ENCODE data around the gene RAB28. TPM values are rescaled to one million over a fixed set of nuclear protein-coding genes. Genes with fewer than 3 reads are reported as not detected.

RAB28 gene
- total and polyA plus RNA-seq, 2 of the 8 experiments (the other 6 are each of a cell fraction or from before 2014, with no cell fraction given), result 16.0 to 18.7 TPM

DNA sequence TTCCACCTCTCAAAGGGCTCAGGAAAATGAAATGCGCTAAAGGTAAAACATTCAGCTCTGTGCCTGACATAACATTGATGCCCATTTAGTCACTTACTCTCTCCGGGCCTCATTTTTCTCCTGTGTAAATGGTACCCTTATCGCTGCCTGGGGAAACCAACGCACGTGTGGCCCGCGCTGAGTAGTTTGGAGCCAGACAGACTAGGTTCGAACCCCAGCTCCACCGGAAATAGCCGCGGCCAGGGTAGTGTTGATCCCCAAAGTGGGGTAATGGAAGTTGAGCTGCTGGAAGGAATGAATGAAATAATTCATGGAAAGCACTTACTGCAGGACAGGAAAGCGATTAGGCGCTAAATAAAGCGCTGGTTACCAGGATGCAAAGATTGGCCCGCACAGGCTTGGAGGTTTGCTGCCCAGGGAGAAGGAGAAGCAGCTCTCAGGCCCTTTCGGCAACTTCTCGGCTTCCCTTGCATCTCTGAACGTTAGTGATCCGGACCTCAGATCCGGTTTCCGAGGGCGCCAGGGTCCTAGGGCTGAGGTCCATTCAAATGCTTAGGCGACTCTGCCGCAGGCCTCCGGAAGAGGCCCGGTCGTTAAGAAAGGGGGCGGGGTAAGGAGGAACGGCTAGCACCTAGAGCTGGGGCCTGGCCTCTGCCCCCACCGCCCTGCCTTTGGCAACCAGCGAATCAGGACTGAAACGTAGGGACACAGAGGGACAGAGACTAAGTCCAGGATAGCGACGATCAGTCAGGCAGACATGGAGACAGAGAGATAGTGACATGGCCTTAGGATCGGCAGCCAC, 46.9 kb upstream of the RAB28 start:
- Histone ChIP-seq H4K91ac (replicated peaks; ENCODE audit: insufficient read length, low read length) (no peak overlapping the region), H3K4me2 (ENCODE audit: insufficient read depth in 1 of 2, low read depth in 2 of 2, low read length in 2 of 2) (peak overlapping the region; percentile 68 to 78)
- 4% methylated on average over 35 of the region's 35 CpGs; no CpG with 5 or more reads in 1 of the 2 experiments for WGBS, 2 experiments (ENCODE audit: extremely low coverage in 1 of 2, insufficient coverage in 1 of 2, insufficient read length in 1 of 2, insufficient replicate concordance in 2 of 2, low coverage in 1 of 2, low lambda C conversion rate in 2 of 2, missing lambda C conversion rate in 1 of 2)
- TF ChIP-seq TAF1 (IDR thresholded peaks at IDR 0.05; ENCODE audit: low read depth, low read length), result no peak
- peak; percentile 80; the same call in 1 of the 2 replicates for TF ChIP-seq SUZ12 (IDR thresholded peaks at IDR 0.05; ENCODE audit: low read length)
- TF ChIP-seq, protein P1, sequence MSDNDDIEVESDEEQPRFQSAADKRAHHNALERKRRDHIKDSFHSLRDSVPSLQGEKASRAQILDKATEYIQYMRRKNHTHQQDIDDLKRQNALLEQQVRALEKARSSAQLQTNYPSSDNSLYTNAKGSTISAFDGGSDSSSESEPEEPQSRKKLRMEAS (IDR thresholded peaks at IDR 0.05), result peak; percentile 63
- TF ChIP-seq KDM5A (IDR thresholded peaks at IDR 0.05; ENCODE audit: low read length), result no peak
- peak; percentile 82 for TF ChIP-seq EZH2 (IDR thresholded peaks at IDR 0.05; ENCODE audit: low read depth, low read length, severe bottlenecking)
- TF ChIP-seq ASH2L (IDR thresholded peaks at IDR 0.05; ENCODE audit: low read length), result peak; percentile 49
- TF ChIP-seq RNF2 (IDR thresholded peaks at IDR 0.05; ENCODE audit: borderline replicate concordance, low read depth, low read length, missing control alignments, poor library complexity, severe bottlenecking), result peak; percentile 86
- no peak for TF ChIP-seq CBX8 (IDR thresholded peaks at IDR 0.05; ENCODE audit: borderline replicate concordance, low read depth, low read length)
- TF ChIP-seq BCL11A (IDR thresholded peaks at IDR 0.05; ENCODE audit: low read depth in 2 of 2, low read length in 2 of 2), result no peak
- peak; percentile 72 for TF ChIP-seq CTBP2 (IDR thresholded peaks at IDR 0.05; ENCODE audit: borderline replicate concordance, insufficient read depth, insufficient read length, low read length)

More for the DNA sequence above, 46.9 kb upstream of the RAB28 start:
- peak overlapping the region; percentile 78; the same call in 1 of the 2 replicates for H2BK15ac ChIP-seq (ENCODE audit: low read length)
- H4K20me1 ChIP-seq (replicated peaks in 1 of 2; ENCODE audit: control insufficient read depth in 1 of 2, insufficient read depth in 2 of 2, low read length in 2 of 2), result peaks cover 9 to 27% of the 10 kb centered on the region in 2 experiments
- H3K27ac ChIP-seq (ENCODE audit: low read depth, low read length), result no peak overlapping the region
- peak overlapping the region in 3 of 4 experiments; percentile 26 to 46 (median 27); a peak in 5 of 8 replicates for H3K4me3 ChIP-seq (ENCODE audit: extremely low read depth in 1 of 4, insufficient read depth in 2 of 4, low read depth in 3 of 4, low read length in 4 of 4)
- no peaks in the 10 kb centered on the region for H3K9me3 ChIP-seq (ENCODE audit: insufficient read depth in 2 of 2, low read depth in 1 of 2, low read length in 1 of 2)
- H3K14ac ChIP-seq (ENCODE audit: insufficient read length), result no peak overlapping the region
- H4K8ac ChIP-seq (ENCODE audit: extremely low read depth, insufficient read depth, low read length), result no peak overlapping the region
- H2BK20ac ChIP-seq (ENCODE audit: low read length), result peak overlapping the region; percentile 57; the same call in 1 of the 2 replicates
- DNase-seq (ENCODE audit: low read depth in 1 of 2, low spot score in 2 of 2) (peak in 1 of 2 experiments; percentile 78), FAIRE-seq (peak; percentile 73)
- no peak overlapping the region for H4K5ac ChIP-seq (ENCODE audit: insufficient read length, low read depth, low read length)
- no peak overlapping the region; a peak in 1 of 7 replicates for H3K9ac ChIP-seq (replicated peaks in 1 of 4; ENCODE audit: extremely low read depth in 1 of 4, low read depth in 3 of 4, low read length in 3 of 4)
- CTCF ChIA-PET (ENCODE audit: partially characterized antibody), result interaction anchor here (0.9 to 13.6 kb wide), 5 partner anchors 11 to 685 kb away, joined by 3 to 132 read pairs (median 5); partner anchors contain the start of gene NKX3-2
- H3K23ac ChIP-seq (ENCODE audit: insufficient read length), result no peak overlapping the region
- H3K27me3 ChIP-seq (replicated peaks in 1 of 4; ENCODE audit: control insufficient read depth in 3 of 4, extremely low read depth in 1 of 4, insufficient read depth in 3 of 4, low read length in 3 of 4), result peaks cover 90 to 100% (median 98%) of the 10 kb centered on the region in 4 experiments
- no peak overlapping the region for H2AFZ ChIP-seq (ENCODE audit: low read length)
- POLR2A ChIA-PET (ENCODE audit: partially characterized antibody), result interaction anchor here (0.6 to 4.2 kb wide), 6 partner anchors 8 to 1056 kb away, joined by 3 to 24 read pairs (median 4); partner anchors contain the start of gene NKX3-2
- peak overlapping the region; percentile 21; the same call in 1 of the 2 replicates for H3K18ac ChIP-seq (ENCODE audit: extremely low read depth, low read length)
- peak overlapping the region; percentile 47; the same call in 1 of the 2 replicates for H2BK5ac ChIP-seq (ENCODE audit: low read depth, low read length)
- no peaks in the 10 kb centered on the region for H3K79me1 ChIP-seq (ENCODE audit: low read depth, low read length)
- H3K4ac ChIP-seq (replicated peaks; ENCODE audit: insufficient read length, low read depth, low read length), result no peak overlapping the region
- no peak overlapping the region for H3K56ac ChIP-seq (replicated peaks; ENCODE audit: insufficient read length, low read depth, low read length)
- no peak overlapping the region for H2BK120ac ChIP-seq (replicated peaks; ENCODE audit: low read depth, low read length)
- H2BK12ac ChIP-seq (ENCODE audit: low read depth, low read length), result no peak overlapping the region; the same call in 1 of the 2 replicates
- no peaks in the 10 kb centered on the region; a peak in 1 of 8 replicates for H3K36me3 ChIP-seq (ENCODE audit: control insufficient read depth in 2 of 4, insufficient read depth in 4 of 4, low read length in 3 of 4)
- no peak overlapping the region for H2AK5ac ChIP-seq (ENCODE audit: low read depth, low read length)
- H3K4me1 ChIP-seq (replicated peaks in 1 of 4; ENCODE audit: control insufficient read depth in 3 of 4, insufficient read depth in 4 of 4, low read length in 3 of 4), result peaks cover 18 to 58% (median 28%) of the 10 kb centered on the region in 4 experiments
- no peaks in the 10 kb centered on the region for H3K79me2 ChIP-seq (ENCODE audit: control insufficient read depth in 1 of 2, insufficient read depth in 2 of 2, low read length in 2 of 2)
- peaks cover 4% of the 10 kb centered on the region for H3K23me2 ChIP-seq (ENCODE audit: low read depth, low read length)

All from H1 (cell line).